RCC 7860 (cell line): ENCODE measurements around the gene UAP1L1.

Experiments
- DNase-seq: peaks from one replicate; pipeline ENCODE4 v3.0.0-alpha.2; 2015; ENCODE audit warnings: low spot score
- FAIRE-seq: peaks from 2 replicates; lab custom pipeline; 2012; peaks lifted over from hg19 to GRCh38; lab: Jason Lieb, UNC

Gene UAP1L1

GRCh38 chr9:137089232-137089947, 12.1 kb downstream of the UAP1L1 start:
- FAIRE-seq (no peak), DNase-seq (no peak)

GRCh38 chr9:137095664-137096517, 18.6 kb downstream of the UAP1L1 start:
- DNase-seq = no peak
- no peak for FAIRE-seq

- FAIRE-seq (no peak), DNase-seq (no peak)
These were observed 19.6 kb downstream of the UAP1L1 start for GRCh38 chr9:137096785-137097546.

- no peak for FAIRE-seq
- DNase-seq = no peak
These were observed 20.6 kb downstream of the UAP1L1 start for GRCh38 chr9:137097761-137098462.

- no peak for DNase-seq
- FAIRE-seq = no peak
These were observed 21.9 kb downstream of the UAP1L1 start for GRCh38 chr9:137099231-137099630.

- FAIRE-seq (no peak), DNase-seq (no peak)
These were observed 26.1 kb downstream of the UAP1L1 start for GRCh38 chr9:137103206-137103999.

GRCh38 chr9:137105814-137106661, 28.7 kb downstream of the UAP1L1 start:
- DNase-seq (no peak), FAIRE-seq (no peak)

GRCh38 chr9:137106662-137107250, 29.4 kb downstream of the UAP1L1 start:
- DNase-seq (no peak), FAIRE-seq (no peak)

GRCh38 chr9:137107312-137107921, 30.1 kb downstream of the UAP1L1 start:
- no peak for FAIRE-seq
- no peak for DNase-seq

- no peak for FAIRE-seq
- DNase-seq = no peak
These were observed 30.7 kb downstream of the UAP1L1 start for GRCh38 chr9:137107982-137108381.

- no peak for FAIRE-seq
- DNase-seq = no peak
These were observed 31.4 kb downstream of the UAP1L1 start for GRCh38 chr9:137108608-137109249.

GRCh38 chr9:137109250-137110146, 32.2 kb downstream of the UAP1L1 start:
- FAIRE-seq = no peak
- no peak for DNase-seq

- no peak for FAIRE-seq
- no peak for DNase-seq
These were observed 33.0 kb downstream of the UAP1L1 start for GRCh38 chr9:137110147-137110910.

- FAIRE-seq (no peak), DNase-seq (no peak)
These were observed 33.8 kb downstream of the UAP1L1 start for GRCh38 chr9:137110911-137111787.
